Activated T-helper 2 cell treated with anti-CD3 and anti-CD28 coated beads, Interferon-gamma antibody, Interleukin-2, Interleukin-4, amounts not matched to agents 10 μg/mL and 5 μg/mL and 100 μg/mL, durations not matched to agents 14 hours and 24 hours and 36 hours (primary cell): ENCODE results near the gene PRR20E. TPM values are rescaled to one million over a fixed set of nuclear protein-coding genes. Genes with fewer than 3 reads are reported as not detected.
"Not testable (repeated sequence)": the region's sequence is repeated elsewhere in the genome, so short reads cannot be mapped to it uniquely, and the experiment has no call there.

ENCODE experiments used
- DNase-seq: peaks from one replicate; pipeline ENCODE4 v3.0.0; 2021; ENCODE audit warnings: low spot score
- H3K27ac Mint-ChIP-seq: one replicate; pipeline ENCODE4 v1.8.0; 2021; ENCODE audit warnings: mixed read lengths
- H3K27me3 Mint-ChIP-seq: one replicate; pipeline ENCODE4 v1.8.0; 2021; ENCODE audit warnings: low read depth, mixed read lengths
- H3K36me3 Mint-ChIP-seq: one replicate; pipeline ENCODE4 v1.8.0; 2021; ENCODE audit warnings: low read depth, mixed read lengths
- H3K4me1 Mint-ChIP-seq: one replicate; pipeline ENCODE4 v1.8.0; 2021; ENCODE audit warnings: low read depth, mixed read lengths
- H3K4me3 Mint-ChIP-seq: one replicate; pipeline ENCODE4 v1.8.0; 2021; ENCODE audit warnings: low read depth, mild to moderate bottlenecking, moderate library complexity, mixed read lengths
- H3K9me3 Mint-ChIP-seq: one replicate; pipeline ENCODE4 v1.8.0; 2021; ENCODE audit warnings: mixed read lengths
- intact Hi-C: fragments of 100-400 bp; cut with micrococcal nuclease; formaldehyde crosslinking; loops from one replicate; pipeline ENCODE4 v1.15.1; 2023
- total RNA-seq: library from RNA; stranded (reverse); gene quantifications from 2 replicates; pipeline ENCODE4 v1.2.3, GENCODE V29; 2022

Gene PRR20E
- not detected in 2 replicates for total RNA-seq

DNA sequence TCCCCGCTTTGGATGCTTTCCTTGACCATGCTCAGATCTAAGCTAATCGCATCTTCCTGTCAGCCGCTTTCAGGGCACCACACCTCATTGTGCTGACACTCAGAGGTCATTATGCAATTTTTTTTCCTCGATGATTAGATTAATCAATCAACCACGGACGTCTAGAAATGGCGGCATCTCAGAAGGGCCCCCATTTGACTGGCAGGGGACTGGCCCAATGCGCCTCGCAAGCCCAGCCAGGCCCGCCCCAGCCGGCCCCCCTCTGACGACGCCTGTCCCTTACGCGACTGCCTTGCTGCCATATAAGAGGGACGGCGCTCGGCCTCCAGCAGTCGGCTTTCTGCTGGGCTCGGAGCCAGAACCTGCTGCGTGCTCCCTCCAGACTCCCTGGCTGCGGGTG is at the start of gene PRR20E:
TSS of gene PRR20E (plus strand) at position 301 of the 400 bp plus-strand sequence. CDS start 387 bp downstream, outside the sequence.
- intact Hi-C loops, H3K4me1 Mint-ChIP-seq, H3K4me3 Mint-ChIP-seq, H3K27me3 Mint-ChIP-seq, H3K36me3 Mint-ChIP-seq, DNase-seq, H3K27ac Mint-ChIP-seq, H3K9me3 Mint-ChIP-seq: not testable (repeated sequence)

GRCh38 chr13:57123681-57124080 is 43.3 kb upstream of the PRR20E start:
- Mint-ChIP-seq H3K9me3 (peaks cover 21% of the 10 kb centered on the region), H3K36me3 (no peaks in the 10 kb centered on the region)
- DNase-seq, result no peak

GRCh38 chr13:57128909-57129308 is 38.1 kb upstream of the PRR20E start:
- no peaks in the 10 kb centered on the region for H3K4me1 Mint-ChIP-seq
- DNase-seq, result no peak

More at GRCh38 chr13:57123681-57124080, 43.3 kb upstream of the PRR20E start:
- intact Hi-C loops, result no loop called here
- Mint-ChIP-seq H3K4me3 (no peak overlapping the region), H3K27ac (no peak overlapping the region), H3K4me1 (no peaks in the 10 kb centered on the region), H3K27me3 (no peaks in the 10 kb centered on the region)

GRCh38 chr13:57136093-57136492 is 30.9 kb upstream of the PRR20E start:
- H3K4me1 Mint-ChIP-seq, result no peaks in the 10 kb centered on the region
- intact Hi-C loops, result no loop called here
- no peaks in the 10 kb centered on the region for H3K36me3 Mint-ChIP-seq
- no peak for DNase-seq
- no peak overlapping the region for H3K4me3 Mint-ChIP-seq
- peaks cover 33% of the 10 kb centered on the region for H3K9me3 Mint-ChIP-seq
- H3K27ac Mint-ChIP-seq, result no peak overlapping the region
- H3K27me3 Mint-ChIP-seq, result no peaks in the 10 kb centered on the region

More at GRCh38 chr13:57128909-57129308, 38.1 kb upstream of the PRR20E start:
- Mint-ChIP-seq H3K9me3 (peaks cover 34% of the 10 kb centered on the region), H3K27ac (no peak overlapping the region), H3K27me3 (no peaks in the 10 kb centered on the region), H3K4me3 (no peak overlapping the region), H3K36me3 (no peaks in the 10 kb centered on the region)
- intact Hi-C loops, result no loop called here

DNA sequence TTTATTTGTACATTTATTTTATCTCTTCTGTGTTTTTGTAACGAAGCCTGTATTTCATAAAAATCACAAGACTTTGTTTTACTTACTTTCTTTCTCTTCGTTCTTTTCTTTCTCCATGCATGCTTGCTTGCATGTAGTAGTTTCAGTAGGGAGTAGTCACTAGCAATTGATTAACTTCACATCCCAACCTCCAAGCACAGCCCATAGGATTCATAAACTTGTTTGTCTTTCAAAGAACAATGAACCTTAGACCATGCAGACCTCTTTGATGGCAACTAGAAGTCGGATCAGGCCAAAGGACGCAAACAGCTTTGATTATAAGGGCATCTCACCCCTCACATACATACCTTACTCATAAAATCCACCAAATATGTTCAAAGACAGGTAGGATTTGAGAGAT is 29.4 kb upstream of the PRR20E start:
- Mint-ChIP-seq H3K4me1 (no peaks in the 10 kb centered on the region), H3K9me3 (peaks cover 24% of the 10 kb centered on the region), H3K27ac (no peak overlapping the region), H3K27me3 (no peaks in the 10 kb centered on the region), H3K36me3 (no peaks in the 10 kb centered on the region), H3K4me3 (no peak overlapping the region)
- DNase-seq, result no peak
- intact Hi-C loops, result no loop called here

DNA sequence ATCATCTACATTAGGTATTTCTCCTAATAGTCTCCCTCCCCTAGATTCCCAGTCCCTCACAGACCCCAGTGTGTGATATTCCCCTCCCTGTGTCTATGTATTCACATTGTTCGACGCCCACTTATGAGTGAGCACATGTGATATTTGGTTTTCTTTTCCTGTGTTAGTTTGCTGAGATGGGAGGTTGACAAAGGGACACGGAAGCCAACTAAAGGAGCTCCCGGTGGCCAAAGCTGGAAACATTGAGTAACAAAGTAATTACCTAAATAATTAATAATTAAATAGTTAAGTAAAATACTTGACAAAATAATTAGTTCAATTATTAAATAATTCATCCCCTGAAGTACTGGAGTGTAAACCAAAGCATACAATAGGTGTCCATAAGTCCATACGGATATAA is 28.0 kb upstream of the PRR20E start:
- H3K36me3 Mint-ChIP-seq, result no peaks in the 10 kb centered on the region
- no peak overlapping the region for H3K27ac Mint-ChIP-seq
- H3K4me1 Mint-ChIP-seq, result no peaks in the 10 kb centered on the region
- H3K4me3 Mint-ChIP-seq, result no peak overlapping the region
- H3K9me3 Mint-ChIP-seq, result peaks cover 19% of the 10 kb centered on the region
- intact Hi-C loops, result no loop called here
- DNase-seq, result no peak
- no peaks in the 10 kb centered on the region for H3K27me3 Mint-ChIP-seq

- intact Hi-C loops, H3K36me3 Mint-ChIP-seq, DNase-seq, H3K27me3 Mint-ChIP-seq, H3K27ac Mint-ChIP-seq, H3K4me1 Mint-ChIP-seq, H3K4me3 Mint-ChIP-seq: not testable (repeated sequence)
- H3K9me3 Mint-ChIP-seq, result peaks cover 12% of the 10 kb centered on the region
These were observed 27.2 kb upstream of the PRR20E start for GRCh38 chr13:57139781-57140180.

- DNase-seq, H3K36me3 Mint-ChIP-seq, H3K27ac Mint-ChIP-seq, H3K27me3 Mint-ChIP-seq, H3K4me3 Mint-ChIP-seq, H3K4me1 Mint-ChIP-seq, H3K9me3 Mint-ChIP-seq, intact Hi-C loops: not testable (repeated sequence)
These were observed 26.6 kb upstream of the PRR20E start, which contains the start of gene PRR20A for GRCh38 chr13:57140235-57140968. Gene PRR20A, plus strand, starts transcription at chr13:57140918. Its CDS starts 387 bp downstream, at chr13:57141305.

- H3K27ac Mint-ChIP-seq, H3K4me1 Mint-ChIP-seq, H3K27me3 Mint-ChIP-seq, H3K4me3 Mint-ChIP-seq, DNase-seq, intact Hi-C loops, H3K36me3 Mint-ChIP-seq, H3K9me3 Mint-ChIP-seq: not testable (repeated sequence)
These were observed 19.8 kb upstream of the PRR20E start, which contains the start of gene PRR20B for GRCh38 chr13:57147188-57147587. Gene PRR20B, plus strand, starts transcription at chr13:57147488. Its CDS starts 387 bp downstream, at chr13:57147875.

DNA sequence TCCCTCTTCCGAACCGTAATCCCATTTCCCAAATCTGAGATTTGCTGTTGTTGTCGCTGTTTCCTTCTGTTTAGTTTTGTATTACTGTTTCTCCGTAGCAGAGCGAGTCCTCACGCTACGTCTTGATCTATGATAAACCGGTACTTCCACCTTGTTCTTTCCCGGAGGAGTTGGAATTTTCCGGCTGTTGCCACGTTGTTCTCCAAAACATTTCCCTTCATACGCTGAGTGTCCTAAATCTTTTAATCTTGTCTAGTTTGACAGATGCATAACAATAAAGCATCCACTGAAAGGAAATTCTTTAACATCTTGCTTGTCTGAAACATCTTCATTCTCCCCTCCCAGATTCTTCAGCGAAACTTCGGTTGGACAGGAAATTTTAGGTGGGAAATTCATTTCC is 18.9 kb upstream of the PRR20E start:
- not testable (repeated sequence) for H3K9me3 Mint-ChIP-seq, H3K27ac Mint-ChIP-seq

DNA sequence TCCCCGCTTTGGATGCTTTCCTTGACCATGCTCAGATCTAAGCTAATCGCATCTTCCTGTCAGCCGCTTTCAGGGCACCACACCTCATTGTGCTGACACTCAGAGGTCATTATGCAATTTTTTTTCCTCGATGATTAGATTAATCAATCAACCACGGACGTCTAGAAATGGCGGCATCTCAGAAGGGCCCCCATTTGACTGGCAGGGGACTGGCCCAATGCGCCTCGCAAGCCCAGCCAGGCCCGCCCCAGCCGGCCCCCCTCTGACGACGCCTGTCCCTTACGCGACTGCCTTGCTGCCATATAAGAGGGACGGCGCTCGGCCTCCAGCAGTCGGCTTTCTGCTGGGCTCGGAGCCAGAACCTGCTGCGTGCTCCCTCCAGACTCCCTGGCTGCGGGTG is 13.2 kb upstream of the PRR20E start, which contains the start of gene PRR20C:
TSS of gene PRR20C (plus strand) at position 301 of the 400 bp plus-strand sequence. CDS start 387 bp downstream, outside the sequence.
- H3K4me1 Mint-ChIP-seq, H3K9me3 Mint-ChIP-seq, H3K27ac Mint-ChIP-seq, H3K27me3 Mint-ChIP-seq, H3K36me3 Mint-ChIP-seq, H3K4me3 Mint-ChIP-seq, DNase-seq, intact Hi-C loops: not testable (repeated sequence)

More for the DNA sequence above, 18.9 kb upstream of the PRR20E start:
- H3K27me3 Mint-ChIP-seq, intact Hi-C loops, H3K4me1 Mint-ChIP-seq, DNase-seq, H3K36me3 Mint-ChIP-seq, H3K4me3 Mint-ChIP-seq: not testable (repeated sequence)

DNA sequence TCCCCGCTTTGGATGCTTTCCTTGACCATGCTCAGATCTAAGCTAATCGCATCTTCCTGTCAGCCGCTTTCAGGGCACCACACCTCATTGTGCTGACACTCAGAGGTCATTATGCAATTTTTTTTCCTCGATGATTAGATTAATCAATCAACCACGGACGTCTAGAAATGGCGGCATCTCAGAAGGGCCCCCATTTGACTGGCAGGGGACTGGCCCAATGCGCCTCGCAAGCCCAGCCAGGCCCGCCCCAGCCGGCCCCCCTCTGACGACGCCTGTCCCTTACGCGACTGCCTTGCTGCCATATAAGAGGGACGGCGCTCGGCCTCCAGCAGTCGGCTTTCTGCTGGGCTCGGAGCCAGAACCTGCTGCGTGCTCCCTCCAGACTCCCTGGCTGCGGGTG is 6.7 kb upstream of the PRR20E start, which contains the start of gene PRR20D:
TSS of gene PRR20D (plus strand) at position 301 of the 400 bp plus-strand sequence. CDS start 387 bp downstream, outside the sequence.
- H3K36me3 Mint-ChIP-seq, H3K27ac Mint-ChIP-seq, H3K27me3 Mint-ChIP-seq, H3K9me3 Mint-ChIP-seq, DNase-seq, H3K4me3 Mint-ChIP-seq, H3K4me1 Mint-ChIP-seq, intact Hi-C loops: not testable (repeated sequence)

- Mint-ChIP-seq H3K4me1 (no peaks in the 10 kb centered on the region), H3K27me3 (no peaks in the 10 kb centered on the region), H3K9me3 (peaks cover 4% of the 10 kb centered on the region), H3K36me3 (no peaks in the 10 kb centered on the region), H3K4me3 (no peak overlapping the region), H3K27ac (no peak overlapping the region)
- intact Hi-C loops, result no loop called here
- DNase-seq, result no peak
These were observed 24.7 kb downstream of the PRR20E start for GRCh38 chr13:57191667-57192066.
